HG02759 (cell line): Measurements from ENCODE around the gene FGFR4.
A peak's percentile ranks its signal among the peaks of the same experiment; 100 is the strongest.

Experiments used
- ATAC-seq: cut with Tn5 transposase; IDR thresholded peaks from one replicate; pipeline ENCODE4 v1.9.1; 2021; ENCODE audit warnings: mild to moderate bottlenecking, moderate library complexity; ENCODE audit not compliant: unreplicated experiment

Gene FGFR4

GRCh38 chr5:177131019-177131320, 44.3 kb downstream of the FGFR4 start:
- ATAC-seq: no peak

GRCh38 chr5:177131352-177132135, 44.8 kb downstream of the FGFR4 start:
- no peak for ATAC-seq

GRCh38 chr5:177132136-177133095, 45.7 kb downstream of the FGFR4 start:
- ATAC-seq: peak; percentile 8

GRCh38 chr5:177133096-177133852, 46.6 kb downstream of the FGFR4 start, which contains the start of gene NSD1:
NSD1 (plus strand) TSS chr5:177133773; CDS start chr5:177135104, 1,331 bp downstream.
- peak; percentile 73 for ATAC-seq

GRCh38 chr5:177133853-177134696, 47.4 kb downstream of the FGFR4 start:
- ATAC-seq: peak; percentile 28

- no peak for ATAC-seq
Observed at GRCh38 chr5:177134697-177135225, 48.0 kb downstream of the FGFR4 start.

- no peak for ATAC-seq
Observed at GRCh38 chr5:177140312-177140711, 53.6 kb downstream of the FGFR4 start.

- ATAC-seq: no peak
Observed at GRCh38 chr5:177141496-177141895, 54.8 kb downstream of the FGFR4 start.

GRCh38 chr5:177142098-177142611, 55.4 kb downstream of the FGFR4 start:
- no peak for ATAC-seq

GRCh38 chr5:177142778-177143177, 56.1 kb downstream of the FGFR4 start:
- no peak for ATAC-seq

GRCh38 chr5:177146891-177147638, 60.4 kb downstream of the FGFR4 start:
- ATAC-seq: no peak
